ENCODE results near the gene CCDC107. TPM values are rescaled to one million over a fixed set of nuclear protein-coding genes. Genes with fewer than 3 reads are reported as not detected.

Gene CCDC107
- total and polyA plus RNA-seq, 2 of the 13 experiments (the other 11 are each of a cell fraction or from before 2014, with no cell fraction given): 7.1 to 15.2 TPM

DNA sequence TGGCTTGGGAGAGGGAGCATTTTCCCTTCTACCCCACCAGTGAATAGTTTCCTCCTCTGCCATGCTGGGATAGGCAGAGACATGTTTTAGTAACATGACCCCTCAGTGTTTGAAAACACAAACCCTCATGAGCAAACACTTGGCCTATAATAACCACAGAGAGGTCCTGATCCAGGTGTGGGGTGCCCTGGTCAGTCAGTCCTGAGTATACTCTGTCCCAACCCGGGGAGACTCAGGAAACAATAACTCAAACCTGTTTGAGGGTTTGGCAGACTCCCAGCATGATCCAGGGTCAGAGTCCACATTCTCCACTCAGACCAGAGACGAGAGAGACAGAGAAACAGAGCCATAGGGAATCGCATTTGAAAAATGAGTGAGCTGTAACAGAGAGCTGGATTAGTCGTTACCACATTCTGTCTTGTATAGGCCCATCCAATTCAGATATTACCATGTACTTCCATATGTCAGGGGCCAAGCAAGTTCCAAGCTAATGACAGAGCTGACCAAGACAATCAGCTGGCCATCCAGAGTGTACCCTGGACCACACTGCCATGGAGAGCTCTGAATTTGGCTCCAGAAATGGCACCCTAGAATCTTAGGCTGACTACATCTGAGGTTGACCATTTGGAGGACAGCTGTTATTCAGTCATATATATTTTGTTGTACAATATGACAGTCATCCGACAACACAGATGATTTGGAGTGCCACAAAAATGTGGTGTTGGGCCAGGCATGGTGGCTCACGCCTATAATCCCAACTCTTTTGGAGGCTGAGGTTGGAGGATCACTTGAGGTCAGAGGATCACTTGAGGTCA lies 11.4 kb downstream of the CCDC107 start (continued):
- TF ChIP-seq GLMP (CRISPR knock-in tag; IDR thresholded peaks at IDR 0.05; ENCODE audit: borderline replicate concordance): no peak
- TF ChIP-seq, protein P1, sequence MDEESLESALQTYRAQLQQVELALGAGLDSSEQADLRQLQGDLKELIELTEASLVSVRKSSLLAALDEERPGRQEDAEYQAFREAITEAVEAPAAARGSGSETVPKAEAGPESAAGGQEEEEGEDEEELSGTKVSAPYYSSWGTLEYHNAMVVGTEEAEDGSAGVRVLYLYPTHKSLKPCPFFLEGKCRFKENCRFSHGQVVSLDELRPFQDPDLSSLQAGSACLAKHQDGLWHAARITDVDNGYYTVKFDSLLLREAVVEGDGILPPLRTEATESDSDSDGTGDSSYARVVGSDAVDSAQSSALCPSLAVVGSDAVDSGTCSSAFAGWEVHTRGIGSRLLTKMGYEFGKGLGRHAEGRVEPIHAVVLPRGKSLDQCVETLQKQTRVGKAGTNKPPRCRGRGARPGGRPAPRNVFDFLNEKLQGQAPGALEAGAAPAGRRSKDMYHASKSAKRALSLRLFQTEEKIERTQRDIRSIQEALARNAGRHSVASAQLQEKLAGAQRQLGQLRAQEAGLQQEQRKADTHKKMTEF (CRISPR knock-in tag; IDR thresholded peaks at IDR 0.05): peak; percentile 66
- TF ChIP-seq SP4 (CRISPR knock-in tag; IDR thresholded peaks at IDR 0.05): peak; percentile 48; the same call in 1 of the 2 replicates
- TF ChIP-seq ZNF605 (CRISPR knock-in tag; IDR thresholded peaks at IDR 0.05): no peak
- peak; percentile 24; the same call in 1 of the 2 replicates for TF ChIP-seq SMAD3 (CRISPR knock-in tag; IDR thresholded peaks at IDR 0.05)
- TF ChIP-seq ZNF782 (CRISPR knock-in tag; IDR thresholded peaks at IDR 0.05; ENCODE audit: borderline replicate concordance): no peak
- no peak for TF ChIP-seq ZNF83 (CRISPR knock-in tag; IDR thresholded peaks at IDR 0.05; ENCODE audit: borderline replicate concordance)
- no peak for TF ChIP-seq ZSCAN20 (CRISPR knock-in tag; IDR thresholded peaks at IDR 0.05; ENCODE audit: borderline replicate concordance)
- TF ChIP-seq TEAD2 (CRISPR knock-in tag; IDR thresholded peaks at IDR 0.05): no peak
- TF ChIP-seq GTF2F1 (IDR thresholded peaks at IDR 0.05; ENCODE audit: low read length): no peak
- TF ChIP-seq TAF15 (IDR thresholded peaks at IDR 0.05; ENCODE audit: low read depth, low read length, poor library complexity, severe bottlenecking): no peak
- no peak for TF ChIP-seq ZNF709 (CRISPR knock-in tag; IDR thresholded peaks at IDR 0.05)
- peak; percentile 86 for TF ChIP-seq SAP130 (CRISPR knock-in tag; IDR thresholded peaks at IDR 0.05; ENCODE audit: low read depth)
- no peak for TF ChIP-seq ZUFSP (CRISPR knock-in tag; IDR thresholded peaks at IDR 0.05; ENCODE audit: borderline replicate concordance)
- TF ChIP-seq MTERF4 (CRISPR knock-in tag; IDR thresholded peaks at IDR 0.05): no peak
- TF ChIP-seq ZMYM3 (CRISPR knock-in tag; IDR thresholded peaks at IDR 0.05): peak; percentile 75
- TF ChIP-seq HDAC1 (CRISPR knock-in tag; IDR thresholded peaks at IDR 0.05): peak; percentile 71
- 0 out of 2 replicates have a peak, but pooled peaks have one; percentile 46 for TF ChIP-seq SNAPC4 (CRISPR knock-in tag; IDR thresholded peaks at IDR 0.05)
- TF ChIP-seq ZNF251 (CRISPR knock-in tag; IDR thresholded peaks at IDR 0.05): no peak
